Measurements from ENCODE around the gene FOXO6. TPM values are rescaled to one million over a fixed set of nuclear protein-coding genes. Genes with fewer than 3 reads are reported as not detected.

The FOXO6 gene
- total RNA-seq, 1 experiment from 2014 or later: 5.4 TPM

GRCh38 chr1:41345434-41346075 is 15.7 kb upstream of the FOXO6 start (continued):
- no peak for TF ChIP-seq ATF6 (CRISPR knock-in tag; IDR thresholded peaks at IDR 0.05)
- TF ChIP-seq TP53 (CRISPR knock-in tag; IDR thresholded peaks at IDR 0.05): no peak

- no peak for DNase-seq (ENCODE audit: low spot score)
- Mint-ChIP-seq H3K4me3 (no peak overlapping the region), H3K36me3 (no peaks in the 10 kb centered on the region), H3K4me1 (peaks cover under 1% of the 10 kb centered on the region; the same call in 1 of the 2 replicates), H3K27ac (no peak overlapping the region), H3K27me3 (ENCODE audit: low read depth) (peaks cover 6% of the 10 kb centered on the region; the same call in 1 of the 2 replicates), H3K9me3 (peaks cover 3% of the 10 kb centered on the region; the same call in 1 of the 2 replicates)
- ChIA-PET CTCF (interaction anchor here (0.6 to 1.2 kb wide), 6 partner anchors 14 to 226 kb away, joined by 3 to 5 read pairs (median 3); partner anchors contain the start of gene FOXO6), POLR2A (no interaction called here)
- no peak for TF ChIP-seq ZBTB21 (CRISPR knock-in tag; IDR thresholded peaks at IDR 0.05; ENCODE audit: borderline replicate concordance)
- no peak for TF ChIP-seq ZBTB43 (CRISPR knock-in tag; IDR thresholded peaks at IDR 0.05)
- TF ChIP-seq ZNF263 (CRISPR knock-in tag; IDR thresholded peaks at IDR 0.05; ENCODE audit: low read depth): no peak
- TF ChIP-seq ZNF532 (CRISPR knock-in tag; IDR thresholded peaks at IDR 0.05; ENCODE audit: borderline replicate concordance): no peak
- TF ChIP-seq ZNF425 (CRISPR knock-in tag; conservative IDR thresholded peaks at IDR 0.05): no peak
- TF ChIP-seq FOXJ3 (CRISPR knock-in tag; IDR thresholded peaks at IDR 0.05; ENCODE audit: borderline replicate concordance): no peak
- no peak for TF ChIP-seq GTF2I (CRISPR knock-in tag; conservative IDR thresholded peaks at IDR 0.05)
- no peak for TF ChIP-seq MXD4 (CRISPR knock-in tag; IDR thresholded peaks at IDR 0.05; ENCODE audit: borderline replicate concordance)
- no peak for ATAC-seq
Measured at GRCh38 chr1:41347276-41347675, 14.0 kb upstream of the FOXO6 start.

GRCh38 chr1:41348394-41348793 is 12.8 kb upstream of the FOXO6 start:
- no peak for DNase-seq (ENCODE audit: low spot score)
- TF ChIP-seq NR1H2 (CRISPR knock-in tag; IDR thresholded peaks at IDR 0.05) (no peak), ATF2 (CRISPR knock-in tag; IDR thresholded peaks at IDR 0.05; ENCODE audit: borderline replicate concordance, low read depth) (no peak), NFYB (CRISPR knock-in tag; conservative IDR thresholded peaks at IDR 0.05; ENCODE audit: low read depth) (no peak), USF1 (CRISPR knock-in tag; IDR thresholded peaks at IDR 0.05) (no peak), AR (CRISPR knock-in tag; IDR thresholded peaks at IDR 0.05) (no peak), EMX1 (CRISPR knock-in tag; IDR thresholded peaks at IDR 0.05) (no peak), JUN (CRISPR knock-in tag; IDR thresholded peaks at IDR 0.05) (no peak)

More at GRCh38 chr1:41348394-41348793, 12.8 kb upstream of the FOXO6 start:
- no peak overlapping the region for H3K4me3 Mint-ChIP-seq
- peaks cover 3% of the 10 kb centered on the region; the same call in 1 of the 2 replicates for H3K4me1 Mint-ChIP-seq
- no peak overlapping the region for H3K27ac Mint-ChIP-seq
- ChIA-PET CTCF (interaction anchor here (1.1 to 1.6 kb wide), 2 partner anchors 12 to 13 kb away, joined by 3 to 4 read pairs; partner anchors contain the start of gene FOXO6), POLR2A (no interaction called here)
- H3K36me3 Mint-ChIP-seq: no peaks in the 10 kb centered on the region
- ATAC-seq: no peak
- H3K27me3 Mint-ChIP-seq (ENCODE audit: low read depth): peaks cover 6% of the 10 kb centered on the region; the same call in 1 of the 2 replicates
- peaks cover 3% of the 10 kb centered on the region; the same call in 1 of the 2 replicates for H3K9me3 Mint-ChIP-seq
